HG03469 (cell line): Measurements from ENCODE around the gene PIP.
"Not testable (repeated sequence)": the region's sequence is repeated elsewhere in the genome, so short reads cannot be mapped to it uniquely, and the experiment has no call there.

ENCODE experiments used
- ATAC-seq: cut with Tn5 transposase; IDR thresholded peaks from one replicate; pipeline ENCODE4 v1.9.1; 2021; ENCODE audit warnings: mild to moderate bottlenecking, moderate library complexity, moderate number of reproducible peaks; ENCODE audit not compliant: unreplicated experiment

PIP gene

GRCh38 chr7:143177374-143178119, 45.7 kb downstream of the PIP start:
- no peak for ATAC-seq

GRCh38 chr7:143180771-143181170, 48.9 kb downstream of the PIP start:
- ATAC-seq: not testable (repeated sequence)

DNA sequence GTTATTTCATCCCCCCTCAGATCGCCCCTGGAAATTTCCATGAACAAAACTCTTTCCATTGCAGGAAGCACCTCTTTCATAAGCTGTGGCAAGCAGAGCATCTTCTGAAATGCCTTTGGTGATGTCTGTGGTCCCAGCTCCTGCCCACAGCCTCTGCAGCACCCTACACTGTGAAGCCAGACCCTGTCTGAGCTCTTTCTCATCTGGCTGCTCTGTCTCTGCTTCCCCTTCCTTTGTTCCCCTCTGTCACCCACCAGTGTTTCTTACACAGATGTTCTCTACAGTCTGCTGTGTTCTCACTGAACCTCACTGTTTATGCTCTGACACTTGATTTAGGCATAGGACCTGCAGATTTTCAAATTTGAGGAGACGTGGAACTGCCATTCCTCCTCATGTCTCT, 49.5 kb downstream of the PIP start:
- no peak for ATAC-seq

- no peak for ATAC-seq
Observed at GRCh38 chr7:143183024-143183423, 51.1 kb downstream of the PIP start, which contains the start of gene TAS2R39. Gene TAS2R39 (plus strand): TSS chr7:143183419. CDS start chr7:143183419, 0 bp downstream.

DNA sequence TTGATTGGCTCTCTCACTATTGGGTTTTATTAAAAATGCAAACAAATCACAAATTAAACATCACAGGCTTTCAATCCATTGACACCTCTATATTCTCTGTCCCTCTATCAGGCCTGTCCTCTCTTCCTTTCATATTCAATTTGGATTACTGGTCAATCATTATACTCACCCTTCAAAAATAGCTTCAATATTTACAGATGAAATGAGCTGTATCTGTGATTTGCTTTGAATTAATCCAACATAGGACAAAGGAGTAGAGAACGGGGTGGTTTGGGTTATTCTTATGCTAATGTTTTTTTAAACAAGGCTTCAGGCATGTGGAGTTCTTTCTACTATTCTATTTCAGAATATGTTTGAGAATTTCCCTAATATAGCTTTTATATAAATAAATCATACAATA, 53.7 kb downstream of the PIP start:
- ATAC-seq: no peak

- no peak for ATAC-seq
Observed at GRCh38 chr7:143188994-143189393, 57.1 kb downstream of the PIP start.
